Endothelial cell (in vitro differentiated cells): Measurements from ENCODE around the gene CDH23. TPM values are rescaled to one million over a fixed set of nuclear protein-coding genes. Genes with fewer than 3 reads are reported as not detected.

Experiments used
- DNase-seq: peaks from one replicate; pipeline ENCODE4 v3.0.0; 2021; ENCODE audit warnings: low spot score
- H3K27ac Mint-ChIP-seq: one replicate; pipeline ENCODE4 v1.8.0; 2021; ENCODE audit warnings: mixed read lengths, inconsistent platforms; ENCODE audit not compliant: unreplicated experiment
- H3K27me3 Mint-ChIP-seq: one replicate; pipeline ENCODE4 v1.8.0; 2021; ENCODE audit warnings: mild to moderate bottlenecking, moderate library complexity, mixed read lengths, inconsistent platforms; ENCODE audit not compliant: unreplicated experiment
- H3K36me3 Mint-ChIP-seq: one replicate; pipeline ENCODE4 v1.8.0; 2021; ENCODE audit warnings: mild to moderate bottlenecking, low read depth, mixed read lengths, inconsistent platforms; ENCODE audit not compliant: unreplicated experiment
- H3K4me1 Mint-ChIP-seq: one replicate; pipeline ENCODE4 v1.8.0; 2021; ENCODE audit warnings: mild to moderate bottlenecking, mixed read lengths, inconsistent platforms; ENCODE audit not compliant: unreplicated experiment
- H3K4me3 Mint-ChIP-seq: one replicate; pipeline ENCODE4 v1.8.0; 2021; ENCODE audit warnings: mild to moderate bottlenecking, mixed read lengths, inconsistent platforms; ENCODE audit not compliant: unreplicated experiment
- H3K9me3 Mint-ChIP-seq: one replicate; pipeline ENCODE4 v1.8.0; 2021; ENCODE audit warnings: mixed read lengths, inconsistent platforms; ENCODE audit not compliant: unreplicated experiment
- total RNA-seq: library from RNA; stranded (reverse); fragmentation: NEBNext Ultra II Directional; extraction: Animal tissue kit (Norgen Biotek cat#: 25700); gene quantifications from one replicate; pipeline ENCODE4 v1.2.1, GENCODE V29; 2021; ENCODE audit not compliant: unreplicated experiment
- TF ChIP-seq, protein P1 (sequence below): fragments of 200-600 bp; sonication (generic); IDR thresholded peaks from one replicate; pipeline ENCODE4 v1.5.0; 2021; ENCODE audit warnings: antibody characterized with exemption; ENCODE audit not compliant: unreplicated experiment

The CDH23 gene
- total RNA-seq, 1 donor from 2014 or later, result 0.54 TPM

GRCh38 chr10:71747551-71748523, 351.1 kb downstream of the CDH23 start:
- peak overlapping the region; percentile 87 for H3K27ac Mint-ChIP-seq
- H3K9me3 Mint-ChIP-seq, result no peaks in the 10 kb centered on the region
- peak overlapping the region; percentile 62 for H3K4me3 Mint-ChIP-seq
- TF ChIP-seq, protein P1, sequence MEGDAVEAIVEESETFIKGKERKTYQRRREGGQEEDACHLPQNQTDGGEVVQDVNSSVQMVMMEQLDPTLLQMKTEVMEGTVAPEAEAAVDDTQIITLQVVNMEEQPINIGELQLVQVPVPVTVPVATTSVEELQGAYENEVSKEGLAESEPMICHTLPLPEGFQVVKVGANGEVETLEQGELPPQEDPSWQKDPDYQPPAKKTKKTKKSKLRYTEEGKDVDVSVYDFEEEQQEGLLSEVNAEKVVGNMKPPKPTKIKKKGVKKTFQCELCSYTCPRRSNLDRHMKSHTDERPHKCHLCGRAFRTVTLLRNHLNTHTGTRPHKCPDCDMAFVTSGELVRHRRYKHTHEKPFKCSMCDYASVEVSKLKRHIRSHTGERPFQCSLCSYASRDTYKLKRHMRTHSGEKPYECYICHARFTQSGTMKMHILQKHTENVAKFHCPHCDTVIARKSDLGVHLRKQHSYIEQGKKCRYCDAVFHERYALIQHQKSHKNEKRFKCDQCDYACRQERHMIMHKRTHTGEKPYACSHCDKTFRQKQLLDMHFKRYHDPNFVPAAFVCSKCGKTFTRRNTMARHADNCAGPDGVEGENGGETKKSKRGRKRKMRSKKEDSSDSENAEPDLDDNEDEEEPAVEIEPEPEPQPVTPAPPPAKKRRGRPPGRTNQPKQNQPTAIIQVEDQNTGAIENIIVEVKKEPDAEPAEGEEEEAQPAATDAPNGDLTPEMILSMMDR, result no peak
- H3K4me1 Mint-ChIP-seq, result peaks cover 46% of the 10 kb centered on the region
- H3K27me3 Mint-ChIP-seq, result peaks cover 15% of the 10 kb centered on the region
- DNase-seq, result peak; percentile 24
- peaks cover 16% of the 10 kb centered on the region for H3K36me3 Mint-ChIP-seq

GRCh38 chr10:71748671-71749191, 352.0 kb downstream of the CDH23 start:
- peaks cover 52% of the 10 kb centered on the region for H3K4me1 Mint-ChIP-seq
- peak overlapping the region; percentile 47 for H3K4me3 Mint-ChIP-seq
- TF ChIP-seq, protein P1, result no peak
- H3K27me3 Mint-ChIP-seq, result peaks cover 17% of the 10 kb centered on the region
- peak overlapping the region; percentile 74 for H3K27ac Mint-ChIP-seq
- no peaks in the 10 kb centered on the region for H3K9me3 Mint-ChIP-seq
- H3K36me3 Mint-ChIP-seq, result peaks cover 22% of the 10 kb centered on the region
- peak; percentile 45 for DNase-seq

DNA sequence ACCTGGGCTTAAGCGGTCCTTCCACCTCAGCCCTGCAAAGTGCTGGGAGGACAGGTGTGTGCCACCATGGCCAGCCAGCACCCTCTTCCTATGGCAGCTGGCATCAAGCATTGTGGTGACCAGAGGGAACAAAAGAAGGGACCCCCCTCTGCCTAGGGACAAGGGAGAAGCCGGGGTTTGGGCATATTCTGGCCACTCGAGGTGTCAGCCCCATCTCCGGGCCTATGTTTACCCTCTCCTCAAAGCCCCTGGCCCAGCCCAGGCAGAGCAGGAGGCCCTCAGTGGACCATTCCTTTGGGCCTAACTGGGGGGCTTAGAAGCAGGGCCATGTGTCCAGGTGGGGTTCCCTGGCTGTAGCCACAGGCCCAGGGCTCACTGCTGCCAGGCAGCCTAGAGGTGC, 352.7 kb downstream of the CDH23 start:
- Mint-ChIP-seq H3K27me3 (peaks cover 17% of the 10 kb centered on the region), H3K36me3 (peaks cover 22% of the 10 kb centered on the region), H3K4me3 (no peak overlapping the region), H3K27ac (peak overlapping the region; percentile 74), H3K4me1 (peaks cover 55% of the 10 kb centered on the region), H3K9me3 (no peaks in the 10 kb centered on the region)
- TF ChIP-seq, protein P1, result no peak
- no peak for DNase-seq

- Mint-ChIP-seq H3K27me3 (peaks cover 17% of the 10 kb centered on the region), H3K36me3 (peaks cover 26% of the 10 kb centered on the region), H3K27ac (no peak overlapping the region), H3K4me3 (peak overlapping the region; percentile 54), H3K9me3 (no peaks in the 10 kb centered on the region), H3K4me1 (peaks cover 53% of the 10 kb centered on the region)
- DNase-seq, result no peak
- TF ChIP-seq, protein P1, result no peak
These were observed 353.6 kb downstream of the CDH23 start for GRCh38 chr10:71750124-71750841.
